GM23338 (cell line): Measurements from ENCODE around the gene KIF5A.

Source experiments
- CTCF ChIP-seq, 2 experiments: fragments of 200-600 bp in 1 of 2; sonication (generic) in 1 of 2; conservative IDR thresholded peaks; 2 replicates each; pipeline versions ENCODE4 v1.5.1 to v1.6.1; 2016 to 2017; ENCODE audit warnings: antibody characterized with exemption in 2 of 2, low read depth in 2 of 2, mild to moderate bottlenecking in 2 of 2, moderate library complexity in 1 of 2
- EZH2 ChIP-seq: fragments of 200-600 bp; sonication (generic); IDR thresholded peaks from one replicate; pipeline ENCODE4 v1.8.0; 2017; ENCODE audit warnings: antibody characterized with exemption, mild to moderate bottlenecking, low read depth; ENCODE audit not compliant: unreplicated experiment
- EZH2phosphoT487 ChIP-seq: fragments of 200-600 bp; sonication (generic); IDR thresholded peaks from one replicate; pipeline ENCODE4 v1.8.1; 2018; ENCODE audit warnings: antibody characterized with exemption; ENCODE audit not compliant: unreplicated experiment
- NANOG ChIP-seq: IDR thresholded peaks from 2 replicates; pipeline ENCODE4 v1.6.1; 2016; ENCODE audit warnings: antibody characterized with exemption, borderline replicate concordance
- POLR2AphosphoS5 ChIP-seq: IDR thresholded peaks from 2 replicates; pipeline ENCODE4 v1.6.1; 2016; ENCODE audit warnings: antibody characterized with exemption, low read depth
- ZNF331 ChIP-seq: fragments of 250-450 bp; sonication (Bioruptor Pico); IDR thresholded peaks from 2 replicates; pipeline ENCODE4 v1.5.0; 2020; ENCODE audit warnings: low read depth, mild to moderate bottlenecking, moderate library complexity

- no peak for TF ChIP-seq CTCF (conservative IDR thresholded peaks at IDR 0.05; ENCODE audit: low read depth in 2 of 2)
- no peak for TF ChIP-seq ZNF331 (CRISPR knock-in tag)
- TF ChIP-seq EZH2, result no peak
- TF ChIP-seq POLR2AphosphoS5, result no peak
- no peak for TF ChIP-seq NANOG
- no peak for TF ChIP-seq EZH2phosphoT487
Observed at GRCh38 chr12:57586832-57587429, 37.1 kb downstream of the KIF5A start.
